Activated CD4-positive, alpha-beta T cell treated with anti-CD3 and anti-CD28 coated beads for 4 hours (primary cell): ENCODE measurements around the gene MRPS12.
"Not testable (repeated sequence)": the region's sequence is repeated elsewhere in the genome, so short reads cannot be mapped to it uniquely, and the experiment has no call there.

ENCODE experiments used
- DNase-seq, 2 donors: peaks; one replicate each; pipeline ENCODE4 v3.0.0-alpha.2; 2020

The MRPS12 gene

DNA sequence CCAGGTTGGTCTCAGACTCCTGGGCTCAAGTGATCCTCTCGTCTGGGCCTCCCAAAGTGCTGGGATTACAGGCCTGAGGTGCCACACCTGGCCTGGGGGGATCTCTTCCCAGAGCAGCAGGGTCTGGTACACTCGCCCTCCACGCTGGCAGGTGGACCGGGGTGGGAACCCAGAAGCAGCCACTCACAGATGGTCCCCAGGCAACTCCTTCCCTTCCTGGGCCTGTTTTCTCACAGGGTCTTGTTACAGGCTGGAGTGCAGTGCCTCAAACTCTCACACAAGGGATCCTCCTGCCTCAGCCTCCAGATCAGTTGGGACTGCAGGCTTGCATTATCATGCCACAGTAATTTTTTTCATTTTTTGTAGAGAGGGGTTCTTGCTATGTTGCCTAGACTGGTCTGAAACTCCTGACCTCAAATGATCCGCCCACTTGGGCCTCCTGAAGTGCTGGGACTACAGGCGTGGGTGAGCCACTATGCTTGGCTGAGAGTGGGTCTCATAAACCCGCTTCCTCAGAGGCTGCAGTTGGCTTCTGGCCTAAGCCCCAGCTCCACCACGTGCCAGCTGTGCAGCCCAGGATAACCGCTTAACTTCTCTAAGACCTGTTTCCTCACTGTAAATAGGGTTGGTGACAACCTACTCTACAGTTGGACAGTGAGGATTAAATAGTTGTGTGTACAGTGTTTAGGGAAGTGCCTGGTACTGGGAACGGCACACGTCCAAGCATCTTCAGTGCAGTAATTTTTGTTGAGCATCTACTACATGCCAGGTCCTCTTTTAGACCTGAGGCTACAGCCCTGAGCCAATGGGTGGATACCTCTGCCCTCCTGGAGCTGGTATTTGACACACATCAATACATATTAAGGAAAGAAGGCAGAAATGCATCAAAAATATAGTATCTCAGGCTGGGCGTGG lies 17.9 kb upstream of the MRPS12 start:
- no peak for DNase-seq

DNA sequence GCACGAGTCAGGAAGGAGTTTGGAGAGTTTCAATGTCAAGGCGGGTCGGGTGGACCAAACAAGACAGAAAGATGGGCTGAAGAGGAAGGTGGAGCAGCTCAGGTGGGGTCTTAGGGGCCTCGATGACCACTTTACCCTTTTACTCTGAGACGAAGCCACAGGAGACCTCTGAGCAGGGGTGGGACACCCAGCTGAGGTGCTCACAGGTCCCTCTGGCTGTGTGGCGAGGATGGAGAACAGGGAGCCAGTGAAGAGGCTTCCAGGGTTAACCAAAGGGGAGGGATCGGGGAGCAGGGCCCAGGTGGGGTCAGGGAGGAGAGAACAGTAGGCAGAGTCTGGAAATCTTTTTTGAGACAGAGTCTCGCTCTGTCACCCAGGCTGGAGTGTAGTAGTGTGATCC lies 16.8 kb upstream of the MRPS12 start:
- DNase-seq = no peak

DNA sequence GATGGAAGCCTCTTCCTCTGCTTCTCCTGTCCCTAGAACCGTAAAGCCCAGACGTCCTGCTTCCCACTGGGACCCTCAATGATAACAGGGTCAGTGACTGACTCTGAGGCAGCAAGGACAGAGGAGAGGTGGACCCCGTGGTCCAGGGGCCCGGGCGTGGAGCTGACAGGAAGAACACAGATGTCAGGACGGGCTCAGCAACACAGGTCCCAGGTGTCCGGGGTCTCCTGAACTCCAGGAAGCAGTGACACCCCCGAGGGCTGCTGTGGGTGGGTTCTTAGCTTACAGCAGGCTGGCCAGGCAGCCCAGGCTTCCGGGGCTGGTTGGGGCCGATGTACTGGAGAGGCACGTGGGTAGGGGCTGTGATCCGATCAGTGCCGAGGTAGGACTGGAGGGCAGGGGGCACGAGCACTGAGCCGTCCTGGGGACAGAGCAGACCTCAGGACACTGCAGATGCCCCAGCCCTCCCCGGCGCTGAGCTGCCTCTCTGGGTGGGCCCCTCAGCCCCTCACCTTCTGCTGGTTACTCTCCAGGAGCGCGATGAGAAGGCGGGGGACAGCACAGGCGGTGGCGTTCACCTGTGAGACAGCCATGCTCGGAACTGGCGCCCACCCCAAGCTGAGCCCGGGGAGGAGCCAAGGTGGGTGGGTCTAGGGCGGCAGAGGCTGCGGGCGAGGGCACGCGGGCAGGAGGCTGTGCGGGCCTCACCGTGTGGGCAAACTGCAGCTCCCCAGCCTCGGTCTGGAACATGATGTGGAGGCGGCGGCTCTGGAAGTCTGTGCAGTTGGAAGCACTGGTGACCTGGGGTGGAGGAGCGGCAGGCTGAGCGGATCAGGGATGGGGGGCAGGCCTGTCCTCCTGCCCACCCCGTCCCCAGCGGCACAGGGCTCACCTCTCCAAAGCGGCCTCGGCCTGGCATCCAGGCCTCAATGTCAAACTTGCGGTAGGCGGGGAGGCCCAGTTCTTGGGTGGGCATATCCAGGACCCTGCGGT lies 15.1 kb upstream of the MRPS12 start:
- no peak for DNase-seq

- DNase-seq = no peak
Observed at GRCh38 chr19:38917516-38917915, 13.2 kb upstream of the MRPS12 start.

DNA sequence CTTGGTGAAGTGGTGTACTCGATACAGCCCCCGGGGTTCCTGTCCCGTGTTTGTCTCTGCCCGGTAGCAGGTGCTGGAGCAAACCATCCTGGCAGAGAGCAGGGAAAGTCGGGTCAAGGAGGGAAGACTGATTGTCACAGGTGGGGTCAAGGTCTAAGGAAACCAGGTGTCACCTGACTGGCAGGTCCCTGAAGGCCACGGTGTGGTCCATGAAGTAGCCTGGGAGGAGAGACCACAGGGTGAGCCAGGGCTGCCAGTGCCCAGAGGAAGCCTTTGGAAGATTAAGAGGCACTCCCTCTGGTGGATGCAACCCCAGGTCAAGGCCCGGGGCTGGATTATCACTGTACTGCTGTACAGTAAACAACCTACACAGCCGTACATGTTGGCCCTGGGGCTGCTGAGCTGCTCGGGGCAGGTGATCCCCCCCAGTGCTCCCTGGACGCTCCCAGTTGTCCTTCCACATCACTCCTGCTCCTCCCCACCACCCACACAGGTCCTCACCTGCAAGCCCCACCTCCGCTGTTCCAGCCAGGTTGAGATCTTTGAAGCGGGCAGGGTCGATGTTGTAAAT lies 12.7 kb upstream of the MRPS12 start:
- no peak for DNase-seq

- DNase-seq = no peak
Observed at GRCh38 chr19:38918526-38918925, 12.2 kb upstream of the MRPS12 start.

DNA sequence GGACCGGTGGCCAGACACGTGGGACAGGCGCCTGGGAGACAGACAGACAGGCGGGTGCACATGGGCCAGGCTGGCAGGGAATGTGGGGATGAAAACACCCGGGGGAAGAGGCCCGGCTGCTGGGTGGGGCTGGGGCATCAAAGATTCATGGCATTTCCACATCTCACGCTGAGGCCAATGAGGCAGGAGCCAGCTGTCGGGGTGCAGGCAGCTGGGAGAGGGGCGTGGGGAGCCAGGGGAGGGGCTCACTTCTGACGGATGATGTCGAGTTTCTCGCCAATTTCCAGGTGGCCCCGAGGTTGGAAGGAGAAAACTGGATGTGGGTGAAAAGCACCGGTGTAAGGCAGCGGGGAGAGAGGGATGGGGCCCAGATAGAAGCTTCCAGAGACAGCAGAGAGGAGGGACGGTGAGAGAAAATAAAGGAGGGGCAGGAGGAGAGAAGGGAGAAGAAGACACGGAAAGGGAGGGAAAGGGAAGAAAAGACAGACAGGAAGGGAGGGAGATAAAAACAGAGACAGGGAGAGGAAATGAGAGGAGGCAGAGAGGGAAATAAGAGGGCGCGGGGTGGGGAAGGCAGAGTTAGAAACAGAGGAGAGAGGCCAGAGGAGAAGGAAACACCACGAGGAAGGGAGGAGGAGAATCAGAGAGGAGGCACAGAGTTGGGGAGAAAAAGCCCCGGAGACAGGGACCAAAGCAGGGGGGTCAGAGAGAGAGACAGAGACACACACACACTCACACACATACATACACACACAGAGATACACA lies 10.7 kb upstream of the MRPS12 start:
- DNase-seq = no peak

DNA sequence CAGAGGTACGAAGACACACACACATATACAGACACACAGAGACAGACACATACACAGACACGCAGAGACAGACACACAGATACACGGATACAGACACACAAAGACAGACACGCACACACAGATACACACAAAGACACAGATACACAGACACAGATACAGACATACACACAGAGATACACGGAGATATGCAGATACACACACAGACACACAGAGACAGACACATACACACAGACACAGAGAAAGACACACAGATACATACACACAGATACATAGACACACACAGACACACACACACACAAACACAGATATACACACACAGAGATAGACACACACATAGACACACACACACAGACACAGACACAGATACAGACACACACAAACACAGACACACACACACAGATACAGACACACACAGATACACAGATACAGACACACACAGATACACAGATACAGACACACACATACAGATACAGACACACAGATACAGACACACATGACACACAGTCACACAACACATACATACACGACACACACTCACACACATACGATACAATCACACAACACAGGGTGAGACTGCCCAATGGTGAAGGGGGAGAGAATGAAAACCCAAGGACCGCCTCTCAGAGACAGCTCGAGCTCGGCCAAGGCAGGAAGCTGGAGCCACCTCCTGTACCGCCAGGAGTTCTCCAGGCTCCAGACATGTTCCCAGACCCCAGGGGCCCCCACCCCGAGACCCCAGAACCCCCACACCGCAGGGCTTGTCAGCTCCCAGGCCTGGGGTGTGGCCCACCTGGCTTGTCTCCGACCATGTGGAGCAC lies 9.9 kb upstream of the MRPS12 start:
- DNase-seq = no peak

- DNase-seq = no peak
Observed at GRCh38 chr19:38921420-38922274, 9.1 kb upstream of the MRPS12 start.

- no peak for DNase-seq
Observed at GRCh38 chr19:38922482-38922881, 8.3 kb upstream of the MRPS12 start.

- no peak for DNase-seq
Observed at GRCh38 chr19:38924388-38924787, 6.4 kb upstream of the MRPS12 start.

GRCh38 chr19:38928391-38929001 lies 2.2 kb upstream of the MRPS12 start:
- no peak for DNase-seq

GRCh38 chr19:38929929-38930775 lies 592 bp upstream of the MRPS12 start, which contains the start of gene SARS2:
SARS2 (minus strand) TSS chr19:38930763; CDS start chr19:38930736, 27 bp downstream.
- DNase-seq = peak; percentile 90 to 92

GRCh38 chr19:38931521-38931793 lies 713 bp downstream of the MRPS12 start:
- no peak for DNase-seq

DNA sequence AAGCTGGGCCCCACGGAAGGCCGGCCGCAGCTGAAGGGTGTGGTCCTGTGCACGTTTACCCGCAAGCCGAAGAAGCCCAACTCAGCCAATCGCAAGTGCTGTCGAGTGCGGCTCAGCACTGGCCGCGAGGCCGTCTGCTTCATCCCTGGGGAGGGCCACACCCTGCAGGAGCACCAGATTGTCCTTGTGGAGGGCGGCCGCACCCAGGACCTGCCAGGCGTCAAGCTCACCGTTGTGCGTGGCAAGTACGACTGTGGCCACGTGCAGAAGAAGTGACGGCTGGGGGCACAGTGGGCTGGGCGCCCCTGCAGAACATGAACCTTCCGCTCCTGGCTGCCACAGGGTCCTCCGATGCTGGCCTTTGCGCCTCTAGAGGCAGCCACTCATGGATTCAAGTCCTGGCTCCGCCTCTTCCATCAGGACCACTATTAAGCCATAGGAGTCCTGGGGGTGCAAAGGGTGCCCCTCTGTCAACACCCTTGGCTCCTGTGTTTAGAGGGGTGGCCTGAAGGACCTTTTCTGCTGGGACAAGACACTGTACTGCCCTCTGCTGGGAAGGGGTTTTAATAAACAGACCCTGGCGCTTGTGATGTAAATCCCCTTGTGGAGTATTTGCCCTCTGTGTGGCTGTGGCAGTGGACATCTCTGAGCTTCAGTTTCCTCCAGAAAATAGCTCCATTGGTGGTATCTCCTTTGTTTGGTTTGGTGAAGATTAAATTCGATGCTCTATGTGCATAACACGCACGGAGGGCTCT lies 1.9 kb downstream of the MRPS12 start:
- peak; percentile 32 to 39 for DNase-seq

DNA sequence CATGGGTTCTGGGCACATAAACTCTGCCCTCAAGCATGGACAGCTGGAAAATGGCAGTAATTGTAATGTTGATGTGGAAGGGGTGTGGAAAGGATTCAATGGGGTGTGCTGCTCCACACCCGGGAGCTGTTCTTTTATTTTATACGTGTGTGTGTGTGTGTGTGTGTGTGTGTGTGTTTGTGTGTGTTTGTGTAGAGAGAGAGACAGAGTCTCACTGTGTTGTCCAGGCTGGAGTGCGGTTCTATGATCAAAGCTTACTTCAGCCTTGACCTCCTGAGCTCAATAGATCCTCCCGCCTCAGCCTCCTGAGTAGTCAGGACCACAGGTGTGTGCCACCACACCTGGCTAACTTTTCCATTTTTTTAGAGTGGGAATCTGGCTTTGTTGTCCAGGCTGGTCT lies 2.8 kb downstream of the MRPS12 start:
- no peak for DNase-seq

DNA sequence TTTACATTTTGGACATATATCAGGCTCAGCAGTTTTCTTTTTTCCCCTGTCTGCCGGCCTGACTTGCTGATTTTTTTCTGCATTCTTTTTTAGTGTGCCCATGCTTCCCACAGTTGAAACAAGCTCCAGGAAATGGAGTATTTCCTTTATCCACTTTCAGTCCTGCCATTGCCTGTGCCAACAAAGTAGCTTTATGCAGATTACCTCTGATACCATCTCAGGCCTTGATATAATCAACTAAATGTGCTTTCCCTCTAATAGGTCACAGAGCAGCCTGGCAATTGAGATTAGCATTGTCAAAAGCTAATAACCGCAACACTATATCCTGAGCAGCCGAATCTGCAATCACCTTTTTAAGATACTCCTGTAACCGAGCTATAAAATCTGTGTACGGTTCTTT lies 9.2 kb downstream of the MRPS12 start:
- no peak for DNase-seq

GRCh38 chr19:38941466-38941865 lies 10.7 kb downstream of the MRPS12 start:
- DNase-seq = not testable (repeated sequence)
